HG03378 (cell line): ENCODE data around the gene SEMA4D.
A peak's percentile ranks its signal among the peaks of the same experiment; 100 is the strongest.

Experiments used
- ATAC-seq: cut with Tn5 transposase; IDR thresholded peaks from one replicate; pipeline ENCODE4 v1.9.1; 2021; ENCODE audit warnings: mild to moderate bottlenecking, moderate library complexity; ENCODE audit not compliant: unreplicated experiment

Gene SEMA4D

GRCh38 chr9:89390068-89390555 lies 107.8 kb downstream of the SEMA4D start:
- no peak for ATAC-seq

GRCh38 chr9:89388868-89389177 lies 109.1 kb downstream of the SEMA4D start:
- ATAC-seq = no peak

DNA sequence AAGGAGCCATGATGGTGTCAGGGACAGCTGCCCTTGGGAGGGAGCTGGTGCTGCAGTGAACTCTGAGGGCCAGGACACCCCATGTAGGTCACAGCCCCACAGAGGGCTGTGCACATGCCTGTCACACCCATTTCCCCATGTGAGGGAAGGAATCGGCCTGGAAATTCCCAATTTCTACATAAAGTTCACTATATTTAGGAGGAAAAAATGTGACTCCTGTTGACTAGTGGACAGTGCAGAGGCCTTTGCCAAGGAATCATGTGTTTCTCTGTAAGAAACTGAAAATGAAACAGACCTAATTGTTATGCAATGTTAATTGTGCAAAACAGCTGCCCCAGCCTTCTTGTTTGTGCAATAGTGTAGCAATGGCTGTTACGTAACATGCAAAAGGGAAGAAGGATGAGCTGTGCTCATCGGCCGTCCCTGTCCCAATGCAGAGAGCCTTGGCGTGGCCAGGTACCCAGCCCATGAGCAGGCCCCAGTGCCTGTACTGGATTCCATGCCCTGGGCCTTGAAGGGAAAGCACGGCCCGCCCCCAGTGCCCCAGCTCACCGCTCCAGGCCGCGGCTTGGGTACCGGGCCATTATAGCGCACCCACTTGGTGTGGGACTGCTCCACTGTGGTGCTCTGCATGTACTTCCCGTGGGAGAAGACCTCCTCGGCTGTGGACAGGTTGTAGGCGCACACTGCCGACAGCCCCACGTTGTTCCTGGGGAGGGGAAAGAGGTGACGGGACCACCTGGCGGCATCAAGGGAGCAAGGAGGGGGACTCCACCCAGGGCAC lies 109.6 kb downstream of the SEMA4D start:
- ATAC-seq = no peak

GRCh38 chr9:89387197-89387849 lies 110.6 kb downstream of the SEMA4D start:
- no peak for ATAC-seq

DNA sequence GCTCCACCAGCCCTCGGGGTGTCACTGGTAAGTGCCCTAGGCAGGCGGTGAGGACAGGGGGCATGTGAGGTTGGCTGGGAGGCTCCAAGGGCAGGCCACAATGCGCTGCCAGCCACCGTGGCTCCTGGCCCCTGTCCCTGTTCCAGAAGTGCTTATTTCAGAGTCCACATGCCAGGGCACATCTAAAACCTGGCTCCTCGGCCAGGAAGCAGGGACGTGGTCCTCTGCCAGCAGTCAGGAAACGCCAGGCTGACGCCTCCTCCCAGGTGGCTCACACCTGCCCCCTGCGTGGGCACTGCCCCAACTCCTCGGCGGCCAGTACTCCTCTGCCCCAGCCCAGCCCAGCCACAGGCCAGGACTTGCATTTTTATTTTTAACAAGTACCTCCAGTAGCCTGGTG lies 111.1 kb downstream of the SEMA4D start:
- ATAC-seq = no peak

DNA sequence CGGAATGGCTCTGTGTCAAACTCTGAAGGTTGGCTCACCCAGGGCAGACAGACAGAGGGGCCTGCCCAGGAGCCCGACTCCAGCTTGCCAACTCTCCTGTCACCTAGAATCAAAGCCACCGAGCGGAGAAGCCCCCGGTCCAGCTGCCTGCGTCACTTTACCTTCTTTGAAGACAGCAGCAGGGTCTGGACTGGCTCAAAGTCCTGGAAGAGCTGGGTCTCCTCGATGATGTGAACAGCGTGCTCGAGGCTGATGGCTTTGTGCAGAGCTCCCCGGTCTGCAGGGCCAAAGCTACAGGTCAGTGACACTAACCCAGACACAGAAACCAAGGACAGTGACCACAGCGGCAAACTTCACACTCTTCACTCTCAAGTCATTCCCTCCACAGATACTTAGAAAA lies 111.7 kb downstream of the SEMA4D start:
- no peak for ATAC-seq

- no peak for ATAC-seq
These were observed 113.1 kb downstream of the SEMA4D start for GRCh38 chr9:89384783-89385182.

GRCh38 chr9:89383721-89384300 lies 114.1 kb downstream of the SEMA4D start:
- ATAC-seq = no peak

DNA sequence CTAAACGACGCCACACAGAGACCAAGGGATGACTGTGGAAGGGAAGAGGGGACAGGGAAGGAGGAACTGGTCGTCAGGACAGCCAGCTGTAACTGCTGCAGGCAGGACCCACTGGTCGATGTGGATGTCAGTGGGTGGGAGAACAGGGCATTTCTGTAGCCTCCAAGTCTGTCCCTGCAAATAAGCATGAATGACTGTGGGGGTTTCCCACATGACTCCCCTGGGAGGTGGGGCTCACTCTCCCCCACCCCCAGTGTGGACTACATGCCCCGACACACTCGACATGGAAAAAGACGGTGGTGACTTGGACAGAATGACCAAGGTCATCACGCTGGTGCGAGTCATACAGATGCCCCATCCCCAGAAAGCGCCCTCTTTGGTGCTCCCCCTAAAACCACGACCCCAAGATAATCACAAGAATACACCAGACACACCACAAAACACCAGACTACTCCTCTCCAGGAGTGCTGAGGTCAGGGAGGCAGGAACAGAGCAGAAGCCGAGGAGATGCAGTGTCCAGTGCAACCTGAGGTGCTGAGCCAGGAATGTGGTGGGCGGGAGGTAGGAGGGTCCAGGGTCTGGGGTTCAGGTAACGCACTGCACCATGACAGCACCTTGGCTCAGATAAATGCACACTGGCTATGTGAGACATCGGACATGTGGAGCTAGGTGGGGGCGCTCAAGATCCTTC lies 114.7 kb downstream of the SEMA4D start:
- ATAC-seq = no peak

DNA sequence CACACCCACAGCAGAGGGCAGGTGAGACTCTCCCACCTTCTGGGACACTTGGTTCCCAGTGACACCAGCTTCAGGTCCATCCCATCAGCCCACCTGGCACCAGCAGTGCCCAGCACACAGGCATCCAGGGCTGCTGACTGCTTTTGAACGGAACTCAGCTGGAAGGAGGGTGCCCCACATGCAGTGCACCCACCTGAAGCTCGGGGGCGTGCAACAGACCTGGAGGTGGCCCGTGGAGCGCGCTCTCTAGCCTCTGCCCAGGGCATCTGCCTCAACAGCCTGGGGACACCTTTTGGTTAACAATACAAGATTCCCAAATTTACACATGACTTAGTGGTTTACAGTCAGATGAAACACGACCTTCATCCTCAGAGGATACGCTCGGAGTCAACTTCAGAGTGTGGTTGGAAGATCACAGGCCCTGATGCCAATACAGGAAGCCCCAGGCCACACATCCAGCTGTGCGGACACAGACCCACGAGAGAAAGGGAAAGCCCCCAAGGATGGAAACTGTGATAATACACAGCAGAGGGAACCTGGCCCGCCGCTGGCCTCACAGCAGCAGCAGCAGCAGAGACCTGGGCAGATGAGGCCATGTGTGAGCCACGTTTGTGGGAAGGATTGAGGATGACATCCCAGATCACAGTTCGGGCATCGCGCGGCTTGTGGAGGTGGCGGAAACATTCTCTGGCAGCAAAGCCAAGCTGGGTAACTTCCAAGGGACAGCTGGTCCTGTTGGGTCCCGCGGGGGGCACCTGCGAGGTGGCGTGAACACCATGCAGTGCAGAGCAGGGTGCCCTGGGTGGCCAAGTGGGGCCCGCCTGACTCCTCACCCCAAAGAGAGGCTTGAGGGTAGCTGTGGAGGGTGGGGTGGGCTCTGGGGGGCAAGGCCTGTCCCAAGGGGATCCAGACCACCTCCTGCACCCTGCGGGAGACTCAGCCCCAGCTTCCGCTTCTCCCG lies 115.6 kb downstream of the SEMA4D start:
- no peak for ATAC-seq

DNA sequence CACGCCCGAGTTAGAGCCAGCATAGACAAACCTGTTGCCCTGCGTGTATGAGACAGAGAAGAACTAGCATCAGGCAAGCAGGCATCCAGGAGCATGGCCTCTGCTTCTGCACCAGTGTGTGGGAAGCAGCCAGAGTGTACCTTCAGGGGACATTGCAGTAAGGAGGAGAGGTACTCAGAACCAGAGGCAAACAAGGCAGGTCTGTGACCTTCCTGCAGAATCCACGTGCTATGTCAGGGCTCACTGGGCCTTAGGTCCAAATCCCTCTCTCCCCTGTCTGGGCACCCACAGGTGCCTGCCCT lies 116.7 kb downstream of the SEMA4D start:
- no peak for ATAC-seq

- no peak for ATAC-seq
These were observed 117.2 kb downstream of the SEMA4D start for GRCh38 chr9:89380437-89381307.

GRCh38 chr9:89379508-89380115 lies 118.3 kb downstream of the SEMA4D start:
- ATAC-seq = no peak

GRCh38 chr9:89379031-89379430 lies 118.9 kb downstream of the SEMA4D start:
- ATAC-seq = no peak

GRCh38 chr9:89378541-89378940 lies 119.4 kb downstream of the SEMA4D start:
- ATAC-seq = no peak

GRCh38 chr9:89377411-89377810 lies 120.5 kb downstream of the SEMA4D start:
- ATAC-seq = no peak

DNA sequence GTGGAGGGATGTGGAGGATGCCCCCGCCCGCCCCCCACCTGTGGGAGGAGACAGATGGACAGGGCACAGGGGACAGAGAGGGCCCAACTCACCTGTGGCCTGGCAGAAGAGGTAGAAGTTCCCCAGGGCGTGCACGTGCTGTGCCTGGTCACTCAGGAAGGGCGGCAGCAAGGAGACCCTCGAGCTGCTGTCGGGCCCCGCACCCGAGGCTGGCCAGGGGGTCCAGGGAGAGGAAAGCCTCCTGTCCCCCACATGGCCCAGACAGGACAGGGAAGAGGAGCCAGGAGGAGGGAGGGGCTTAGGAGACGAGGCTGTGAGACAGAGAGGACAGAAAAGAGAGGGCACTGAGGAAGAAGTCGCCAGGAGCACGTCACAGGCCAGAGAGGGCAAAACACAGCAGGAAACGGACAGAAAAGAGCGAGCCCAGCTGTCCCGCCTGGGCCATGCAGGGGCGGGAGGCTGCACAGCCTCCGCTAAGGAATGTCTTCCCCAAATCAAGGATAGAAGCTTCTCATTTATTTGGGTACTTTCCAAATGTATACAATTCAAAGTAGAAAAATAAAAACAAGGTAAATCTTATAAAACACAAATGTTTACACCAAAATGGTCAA lies 121.1 kb downstream of the SEMA4D start:
- ATAC-seq = no peak

DNA sequence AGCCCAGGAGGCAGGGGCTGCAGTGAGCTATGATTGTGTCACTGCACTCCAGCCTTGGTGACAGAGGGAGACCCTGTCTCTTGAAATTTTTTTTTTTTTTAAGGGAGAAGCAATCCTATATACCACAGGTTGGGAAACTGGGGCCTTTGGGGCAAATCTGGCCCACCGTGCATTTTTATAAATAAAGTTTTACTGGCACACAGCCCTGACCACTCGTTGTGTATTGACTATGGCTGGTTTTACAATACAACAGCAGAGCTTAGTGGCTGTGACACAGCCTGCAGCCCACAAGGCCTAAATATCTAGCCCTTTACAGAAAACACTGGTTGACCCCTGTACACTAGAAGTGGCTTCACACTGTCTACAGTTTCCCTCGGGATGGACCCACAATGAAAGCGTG lies 121.6 kb downstream of the SEMA4D start:
- no peak for ATAC-seq

DNA sequence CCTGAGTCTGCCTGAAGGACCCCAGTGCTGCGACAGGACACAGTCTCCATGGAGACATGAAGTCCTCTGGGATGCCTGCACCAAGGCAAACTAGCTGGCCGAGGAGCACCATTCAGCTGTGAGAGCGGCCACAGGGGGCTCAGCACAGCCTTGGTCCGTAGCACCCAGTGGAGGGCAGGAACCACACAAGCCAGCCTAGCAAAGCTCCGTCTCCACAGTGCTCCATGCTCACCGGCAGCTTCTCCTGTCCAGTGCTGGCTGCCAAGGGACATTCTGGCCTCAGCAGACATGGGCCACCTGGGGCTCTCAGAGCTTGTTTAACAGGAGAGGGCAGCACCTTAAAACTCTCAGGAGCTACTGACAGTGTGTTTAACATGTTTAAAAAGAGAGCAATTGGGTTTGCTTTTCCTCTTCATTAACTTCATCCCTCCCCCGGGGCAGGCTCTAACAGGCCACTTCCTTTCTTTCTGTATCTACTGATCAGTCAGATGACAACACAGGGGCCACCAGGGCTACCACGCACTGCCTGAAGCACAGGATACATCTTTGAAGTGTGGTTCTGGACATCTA lies 122.6 kb downstream of the SEMA4D start:
- ATAC-seq = peak; percentile 84
